ENCODE results near the gene NOS1.

- TF ChIP-seq, protein P1, sequence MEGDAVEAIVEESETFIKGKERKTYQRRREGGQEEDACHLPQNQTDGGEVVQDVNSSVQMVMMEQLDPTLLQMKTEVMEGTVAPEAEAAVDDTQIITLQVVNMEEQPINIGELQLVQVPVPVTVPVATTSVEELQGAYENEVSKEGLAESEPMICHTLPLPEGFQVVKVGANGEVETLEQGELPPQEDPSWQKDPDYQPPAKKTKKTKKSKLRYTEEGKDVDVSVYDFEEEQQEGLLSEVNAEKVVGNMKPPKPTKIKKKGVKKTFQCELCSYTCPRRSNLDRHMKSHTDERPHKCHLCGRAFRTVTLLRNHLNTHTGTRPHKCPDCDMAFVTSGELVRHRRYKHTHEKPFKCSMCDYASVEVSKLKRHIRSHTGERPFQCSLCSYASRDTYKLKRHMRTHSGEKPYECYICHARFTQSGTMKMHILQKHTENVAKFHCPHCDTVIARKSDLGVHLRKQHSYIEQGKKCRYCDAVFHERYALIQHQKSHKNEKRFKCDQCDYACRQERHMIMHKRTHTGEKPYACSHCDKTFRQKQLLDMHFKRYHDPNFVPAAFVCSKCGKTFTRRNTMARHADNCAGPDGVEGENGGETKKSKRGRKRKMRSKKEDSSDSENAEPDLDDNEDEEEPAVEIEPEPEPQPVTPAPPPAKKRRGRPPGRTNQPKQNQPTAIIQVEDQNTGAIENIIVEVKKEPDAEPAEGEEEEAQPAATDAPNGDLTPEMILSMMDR (IDR thresholded peaks at IDR 0.05) = no peak
- TF ChIP-seq POLR2A (IDR thresholded peaks at IDR 0.05) (no peak), EP300 (IDR thresholded peaks at IDR 0.05) (no peak)
Observed at GRCh38 chr12:117300174-117300573, 61.3 kb downstream of the NOS1 start.

All from suprapubic skin (tissue), 3 donors.